Endothelial cell of umbilical vein (primary cell): ENCODE results near the gene ENTR1. TPM values are rescaled to one million over a fixed set of nuclear protein-coding genes. Genes with fewer than 3 reads are reported as not detected.

ENCODE experiments used
- BruUV-seq: library from RNA; stranded (reverse); fragments of 400-500 nt; replicated peaks from 2 replicates; lab custom pipeline; 2021; lab: Mats Ljungman, UMichigan
- CTCF ChIA-PET: fragments of 300-600, 350-600 bp; sonication (Branson Sonifier 250); formaldehyde crosslinking; loops from one replicate; lab custom pipeline; 2021; ENCODE audit warnings: antibody characterized with exemption, inconsistent platforms; lab: Charles Lee
- POLR2A ChIA-PET: fragments of 300-600, 350-600 bp; sonication (Branson Sonifier 250); formaldehyde crosslinking; loops from one replicate; lab custom pipeline; 2021; ENCODE audit warnings: antibody characterized with exemption, inconsistent platforms; lab: Charles Lee
- DNase-seq: peaks from one replicate; pipeline ENCODE4 v3.0.0-alpha.2; 2011; ENCODE audit warnings: low read depth, low spot score
- FAIRE-seq: peaks from 2 replicates; lab custom pipeline; 2011; peaks lifted over from hg19 to GRCh38; lab: Jason Lieb, UNC
- H2AFZ ChIP-seq: 2 replicates; pipeline ENCODE4 v1.6.0; 2012; ENCODE audit warnings: low read depth, low read length, control low read depth, inconsistent platforms
- H3K27ac ChIP-seq: 2 replicates; pipeline ENCODE4 v1.5.1; 2011; ENCODE audit warnings: low read depth, mild to moderate bottlenecking, control low read depth, low read length, moderate library complexity; ENCODE audit not compliant: insufficient read depth
- H3K27me3 ChIP-seq, 2 experiments: 2 replicates each; pipeline versions ENCODE4 v1.6.0 to v1.6.1; 2011; ENCODE audit warnings: low read length in 2 of 2, mixed read lengths in 1 of 2; ENCODE audit not compliant: control insufficient read depth in 2 of 2, insufficient read depth in 2 of 2
- H3K36me3 ChIP-seq, 2 experiments: 2 replicates in 1 of 2; 3 replicates in 1 of 2; pipeline ENCODE4 v1.5.1; 2011; ENCODE audit warnings: low read length in 2 of 2, mild to moderate bottlenecking in 1 of 2, moderate library complexity in 1 of 2; ENCODE audit not compliant: control insufficient read depth in 2 of 2, insufficient read depth in 2 of 2; ENCODE audit errors: extremely low read depth in 1 of 2
- H3K4me1 ChIP-seq: 3 replicates; pipeline ENCODE4 v1.5.1; 2011; ENCODE audit warnings: mild to moderate bottlenecking, low read length; ENCODE audit not compliant: control insufficient read depth, insufficient read depth; ENCODE audit errors: extremely low read depth
- H3K4me2 ChIP-seq: 2 replicates; pipeline ENCODE4 v1.6.1; 2011; ENCODE audit warnings: low read length, control low read depth, mixed read lengths; ENCODE audit not compliant: insufficient read depth
- H3K4me3 ChIP-seq, 3 experiments: fragments of 200-600 bp in 1 of 3; sonication (generic), shearing (Covaris generic) in 1 of 3; replicated peaks in 1 of 3; 2 replicates each; pipeline ENCODE4 v1.5.1; 2011 to 2016; ENCODE audit warnings: control low read depth in 3 of 3, low read length in 3 of 3, mild to moderate bottlenecking in 2 of 3, inconsistent platforms in 1 of 3, low read depth in 1 of 3, moderate library complexity in 1 of 3; ENCODE audit not compliant: insufficient read depth in 1 of 3
- H3K79me2 ChIP-seq: 2 replicates; pipeline ENCODE4 v1.6.0; 2012; ENCODE audit warnings: low read length, inconsistent platforms; ENCODE audit not compliant: control insufficient read depth, insufficient read depth
- H3K9ac ChIP-seq: replicated peaks from 2 replicates; pipeline ENCODE3; 2011; ENCODE audit warnings: low read length, control low read depth; ENCODE audit not compliant: insufficient read depth; ENCODE audit errors: extremely low read depth
- H3K9me1 ChIP-seq: replicated peaks from 3 replicates; pipeline ENCODE4 v1.6.0; 2011; ENCODE audit warnings: mild to moderate bottlenecking, low read length; ENCODE audit not compliant: control insufficient read depth, insufficient read depth; ENCODE audit errors: extremely low read depth
- H3K9me3 ChIP-seq: replicated peaks from 2 replicates; pipeline ENCODE4 v1.5.1; 2012; ENCODE audit warnings: low read length, inconsistent platforms; ENCODE audit not compliant: control insufficient read depth, insufficient read depth
- H4K20me1 ChIP-seq: replicated peaks from 2 replicates; pipeline ENCODE3; 2011; ENCODE audit warnings: mild to moderate bottlenecking, low read length; ENCODE audit not compliant: control insufficient read depth, insufficient read depth; ENCODE audit errors: extremely low read depth
- CTCF ChIP-seq, 2 donors: IDR thresholded peaks; 1 replicate in 1 of 2; 2 replicates in 1 of 2; pipeline ENCODE4 v1.5.1; 2011; ENCODE audit warnings: low read length in 2 of 2, mild to moderate bottlenecking in 2 of 2, moderate library complexity in 2 of 2, control low read depth in 1 of 2, inconsistent platforms in 1 of 2, low read depth in 1 of 2; ENCODE audit not compliant: insufficient read depth in 1 of 2; ENCODE audit errors: extremely low read depth in 1 of 2
- EZH2 ChIP-seq: IDR thresholded peaks from 2 replicates; pipeline ENCODE4 v1.6.1; 2012; ENCODE audit warnings: borderline replicate concordance, low read depth, mild to moderate bottlenecking, moderate library complexity, low read length, inconsistent platforms; ENCODE audit not compliant: severe bottlenecking
- FOS ChIP-seq: IDR thresholded peaks from 2 replicates; pipeline ENCODE4 v1.6.1; 2011; ENCODE audit warnings: mild to moderate bottlenecking, low read length, moderate library complexity, borderline replicate concordance; ENCODE audit not compliant: insufficient read depth
- GATA2 ChIP-seq: IDR thresholded peaks from 2 replicates; pipeline ENCODE4 v1.7.0; 2011; ENCODE audit warnings: low read depth, mild to moderate bottlenecking, moderate library complexity, mixed read lengths, low read length; ENCODE audit not compliant: insufficient read length, insufficient read depth
- JUN ChIP-seq: IDR thresholded peaks from 2 replicates; pipeline ENCODE4 v1.6.1; 2011; ENCODE audit warnings: borderline replicate concordance, low read depth; ENCODE audit not compliant: insufficient read length, insufficient read depth
- MAX ChIP-seq: IDR thresholded peaks from 2 replicates; pipeline ENCODE4 v1.6.1; 2011; ENCODE audit not compliant: insufficient read depth, insufficient read length
- MYC ChIP-seq: IDR thresholded peaks from one replicate; pipeline ENCODE4 v1.6.1; 2011; ENCODE audit warnings: mild to moderate bottlenecking, low read depth, low read length
- POLR2A ChIP-seq: IDR thresholded peaks from 2 replicates; pipeline ENCODE4 v1.6.1; 2012; ENCODE audit warnings: low read depth, mild to moderate bottlenecking, control low read depth, low read length
- POLR2AphosphoS5 ChIP-seq: IDR thresholded peaks from 2 replicates; pipeline ENCODE4 v1.6.1; 2012; ENCODE audit warnings: low read depth, mild to moderate bottlenecking, control low read depth, low read length, moderate library complexity; ENCODE audit not compliant: insufficient read depth
- dilution Hi-C: fragments of 300-500 bp; cut with MboI; formaldehyde crosslinking; loops from one replicate; pipeline ENCODE4 v1.15.0; 2019; ENCODE audit warnings: low sequenced_read_pairs; ENCODE audit not compliant: extremely low pct_ligation_motif_present
- intact Hi-C: fragments of 100-400 bp; cut with micrococcal nuclease; formaldehyde crosslinking; loops from one replicate; pipeline ENCODE4 v1.10.0; 2022
- polyA plus RNA-seq, 4 experiments: library from polyadenylated mRNA; depleted of rRNA in 3 of 4; stranded (reverse) in 3 of 4; unstranded in 1 of 4; fragments of >200 nt; gene quantifications; 2 replicates each; pipeline versions ENCODE4 v1.2.1 to v1.2.3, GENCODE V29; 2011 to 2012; ENCODE audit warnings: missing spikeins in 1 of 4
- total RNA-seq: library from RNA; stranded (reverse); gene quantifications from 2 replicates; pipeline ENCODE4 v1.2.3, GENCODE V29; 2021

Gene ENTR1
- total and polyA plus RNA-seq, 2 donors (not counting 3 experiments of a cell fraction or from before 2014, with no cell fraction given) = 36.0 to 61.6 TPM

DNA sequence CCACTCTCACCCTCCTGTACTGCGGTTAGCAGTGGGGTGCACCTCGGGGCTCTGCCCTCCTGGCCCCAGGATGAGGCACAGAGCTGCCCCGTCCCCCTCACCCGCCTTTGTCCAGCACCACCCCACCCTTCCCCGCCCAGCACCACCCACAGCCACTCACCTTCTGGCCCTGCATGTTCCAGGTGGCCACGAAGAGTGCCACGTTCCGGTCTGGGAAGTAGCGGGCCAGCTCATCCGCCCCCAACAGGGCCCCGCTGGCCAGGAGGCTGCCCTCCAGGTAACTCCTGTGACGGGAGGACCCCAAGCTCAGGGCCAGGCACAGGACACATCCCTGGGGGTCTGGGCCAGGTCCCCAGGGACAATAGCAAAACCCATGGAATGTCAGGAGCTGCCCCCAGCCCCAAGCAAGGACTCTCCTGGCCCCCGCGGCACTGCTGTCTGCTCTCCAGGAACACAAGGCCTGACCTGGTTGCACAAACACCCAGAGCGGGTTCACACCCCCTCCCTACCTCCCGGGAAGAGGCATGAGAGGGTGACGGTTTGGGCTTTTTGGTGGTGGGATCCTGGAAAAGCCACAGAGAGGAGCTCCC is 24.3 kb upstream of the ENTR1 start:
- Histone ChIP-seq H3K4me3 (no peak overlapping the region), H3K36me3 (peaks cover 2 to 15% of the 10 kb centered on the region in 2 experiments), H4K20me1 (no peaks in the 10 kb centered on the region), H3K4me1 (peaks cover 12% of the 10 kb centered on the region), H3K9ac (no peak overlapping the region), H3K9me1 (no peaks in the 10 kb centered on the region), H3K27me3 (no peaks in the 10 kb centered on the region), H3K79me2 (peaks cover 48% of the 10 kb centered on the region), H3K27ac (no peak overlapping the region), H3K4me2 (no peak overlapping the region), H3K9me3 (no peaks in the 10 kb centered on the region), H2AFZ (no peak overlapping the region)
- TF ChIP-seq MYC = no peak
- TF ChIP-seq FOS = no peak
- no peak for TF ChIP-seq GATA2
- no peak for TF ChIP-seq MAX
- TF ChIP-seq POLR2A = no peak
- no peak for TF ChIP-seq EZH2
- no peak for TF ChIP-seq CTCF (IDR thresholded peaks at IDR 0.05; ENCODE audit: extremely low read depth in 1 of 2, insufficient read depth in 1 of 2, low read depth in 1 of 2, low read length in 2 of 2)
- no peak for TF ChIP-seq JUN
- TF ChIP-seq POLR2AphosphoS5 = no peak
- ChIA-PET CTCF (interaction anchor here (0.7 kb wide), 1 partner anchor 10 kb away, joined by 3 read pairs; no protein-coding TSS in a partner anchor), POLR2A (no interaction called here)
- dilution Hi-C loops (no loop called here), intact Hi-C loops (no loop called here)
- FAIRE-seq = no peak
- BruUV-seq = no TSS peak
- DNase-seq = no peak
